ENCODE results near the gene HEATR9.

HEATR9 gene

GRCh38 chr17:35808240-35808961 is 60.3 kb downstream of the HEATR9 start:
- DNase-seq = no peak

DNA sequence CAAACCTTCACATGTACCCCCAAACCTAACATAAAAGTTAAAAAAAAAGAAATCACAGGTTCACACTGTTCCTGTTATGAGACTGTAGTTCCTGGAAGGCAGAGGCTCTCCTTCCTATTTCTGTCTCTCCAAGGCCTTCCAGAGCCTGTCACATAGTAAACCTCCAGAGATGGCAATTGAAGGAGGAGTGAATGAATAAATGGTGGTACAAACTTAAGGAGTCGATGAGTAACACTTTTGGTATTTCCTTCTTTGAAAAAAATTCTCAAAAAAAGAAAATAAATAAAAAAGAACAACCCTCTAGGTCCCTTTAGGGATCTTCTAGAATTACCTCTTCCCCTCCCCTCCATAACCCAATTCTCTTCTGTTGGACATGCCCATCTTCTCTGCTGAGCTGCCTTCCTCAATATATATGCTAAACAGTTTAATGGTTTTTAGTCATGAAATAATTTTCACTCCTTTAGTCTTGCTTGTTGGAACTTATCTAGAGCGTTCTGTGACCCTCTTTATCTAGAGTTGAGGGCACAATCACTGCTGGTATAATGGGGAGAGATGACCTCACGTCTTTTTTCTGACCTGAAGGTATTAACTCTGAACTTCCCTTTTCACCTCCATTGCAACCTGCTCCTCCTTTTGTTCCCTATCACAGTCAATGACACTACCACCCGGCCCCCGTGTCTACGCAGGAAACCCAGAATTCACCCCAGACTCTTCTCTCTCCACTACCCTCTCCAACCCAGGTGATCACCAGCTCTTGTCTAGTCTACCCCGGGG is 61.1 kb downstream of the HEATR9 start:
- DNase-seq = peak in 1 of 2 experiments; percentile 24
